NCI-H2227 treated with DMSO at 0.1 percent for 48 hours (cell line): ENCODE data around the gene ICAM4.
"Not testable (repeated sequence)": the region's sequence is repeated elsewhere in the genome, so short reads cannot be mapped to it uniquely, and the experiment has no call there.

Source experiments
- DNase-seq: peaks from one replicate; lab custom pipeline; 2025; lab: John Stamatoyannopoulos, UW

Gene ICAM4

DNA sequence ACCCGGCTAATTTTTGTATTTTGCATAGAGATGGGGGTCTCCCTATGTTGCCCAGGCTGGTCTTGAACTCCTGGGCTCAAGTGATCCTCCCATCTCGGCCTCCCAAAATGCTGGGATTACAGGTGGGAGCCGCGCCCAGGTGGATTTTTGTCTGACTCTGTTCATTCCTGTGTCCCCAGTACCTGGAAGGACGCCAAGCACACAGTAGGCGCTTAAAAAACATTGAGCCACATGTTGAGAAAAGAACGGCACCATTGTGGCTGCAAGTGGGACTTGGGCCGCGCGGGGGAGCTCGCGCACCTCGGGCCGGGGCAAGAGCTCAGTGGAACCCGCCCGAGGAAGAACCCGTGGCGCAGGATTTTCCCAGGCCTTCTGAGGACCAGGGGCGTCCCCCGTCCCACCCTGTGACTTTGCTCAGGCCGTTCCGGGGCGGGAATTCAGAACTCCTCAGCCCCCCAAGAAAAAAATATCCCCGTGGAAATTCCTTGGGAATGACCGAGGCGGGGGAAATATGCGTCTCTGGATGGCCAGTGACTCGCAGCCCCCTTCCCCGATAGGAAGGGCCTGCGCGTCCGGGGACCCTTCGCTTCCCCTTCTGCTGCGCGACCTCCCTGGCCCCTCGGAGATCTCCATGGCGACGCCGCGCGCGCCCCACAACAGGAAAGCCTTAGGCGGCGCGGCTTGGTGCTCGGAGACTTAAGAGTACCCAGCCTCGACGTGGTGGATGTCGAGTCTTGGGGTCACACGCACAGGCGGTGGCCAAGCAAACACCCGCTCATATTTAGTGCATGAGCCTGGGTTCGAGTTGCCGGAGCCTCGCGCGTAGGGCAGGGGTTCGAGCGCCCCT, 17.2 kb upstream of the ICAM4 start:
- peak; percentile 35 for DNase-seq

DNA sequence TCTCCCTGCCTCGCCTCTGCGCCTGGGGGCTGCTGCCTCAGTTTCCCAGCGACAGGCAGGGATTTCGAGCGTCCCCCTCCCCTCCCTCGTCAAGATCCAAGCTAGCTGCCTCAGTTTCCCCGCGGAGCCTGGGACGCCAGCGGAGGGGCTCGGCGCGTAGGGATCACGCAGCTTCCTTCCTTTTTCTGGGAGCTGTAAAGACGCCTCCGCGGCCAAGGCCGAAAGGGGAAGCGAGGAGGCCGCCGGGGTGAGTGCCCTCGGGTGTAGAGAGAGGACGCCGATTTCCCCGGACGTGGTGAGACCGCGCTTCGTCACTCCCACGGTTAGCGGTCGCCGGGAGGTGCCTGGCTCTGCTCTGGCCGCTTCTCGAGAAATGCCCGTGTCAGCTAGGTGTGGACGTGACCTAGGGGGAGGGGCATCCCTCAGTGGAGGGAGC, 16.6 kb upstream of the ICAM4 start:
- DNase-seq: no peak

GRCh38 chr19:10270616-10271394, 15.9 kb upstream of the ICAM4 start, which contains the start of gene ICAM1:
TSS of gene ICAM1 (plus strand) at chr19:10271120. CDS start at chr19:10271160, 40 bp downstream.
- no peak for DNase-seq

DNA sequence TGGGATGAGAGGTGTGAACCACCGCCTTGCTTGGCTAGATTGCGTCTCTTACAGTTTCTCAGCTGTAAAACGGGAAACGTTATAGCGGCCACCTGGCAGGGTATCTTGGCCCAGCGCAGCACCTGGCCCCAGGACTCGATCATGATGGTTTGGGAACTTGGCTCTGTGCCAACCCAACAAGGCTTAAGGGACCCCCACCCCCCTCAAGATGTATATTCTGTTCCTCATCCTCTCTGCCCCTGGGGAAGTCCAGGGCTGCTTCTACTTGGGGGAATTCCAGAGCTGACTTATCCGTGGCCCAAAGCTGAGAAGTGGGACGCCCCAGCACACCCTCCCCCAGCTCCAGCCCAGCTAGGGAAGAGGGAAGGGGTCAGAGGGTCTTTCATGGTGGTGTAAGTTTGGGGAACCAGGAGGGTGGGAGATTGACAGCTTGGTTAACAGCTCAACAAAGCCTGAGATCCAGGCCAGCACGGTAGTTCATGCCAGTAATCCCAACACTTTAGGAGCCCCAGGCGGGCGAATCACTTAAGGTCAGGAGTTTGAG, 15.1 kb upstream of the ICAM4 start:
- DNase-seq: no peak

DNA sequence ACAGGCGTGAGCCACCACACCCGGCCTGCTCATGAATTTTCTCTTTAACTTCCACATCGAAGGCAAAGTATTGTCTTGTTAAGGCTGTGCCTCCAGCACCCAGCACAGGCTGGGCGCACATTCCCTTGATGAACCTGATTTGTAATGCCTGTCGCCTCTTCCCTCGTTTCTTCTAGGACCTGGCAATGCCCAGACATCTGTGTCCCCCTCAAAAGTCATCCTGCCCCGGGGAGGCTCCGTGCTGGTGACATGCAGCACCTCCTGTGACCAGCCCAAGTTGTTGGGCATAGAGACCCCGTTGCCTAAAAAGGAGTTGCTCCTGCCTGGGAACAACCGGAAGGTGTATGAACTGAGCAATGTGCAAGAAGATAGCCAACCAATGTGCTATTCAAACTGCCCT, 12.2 kb upstream of the ICAM4 start:
- no peak for DNase-seq

DNA sequence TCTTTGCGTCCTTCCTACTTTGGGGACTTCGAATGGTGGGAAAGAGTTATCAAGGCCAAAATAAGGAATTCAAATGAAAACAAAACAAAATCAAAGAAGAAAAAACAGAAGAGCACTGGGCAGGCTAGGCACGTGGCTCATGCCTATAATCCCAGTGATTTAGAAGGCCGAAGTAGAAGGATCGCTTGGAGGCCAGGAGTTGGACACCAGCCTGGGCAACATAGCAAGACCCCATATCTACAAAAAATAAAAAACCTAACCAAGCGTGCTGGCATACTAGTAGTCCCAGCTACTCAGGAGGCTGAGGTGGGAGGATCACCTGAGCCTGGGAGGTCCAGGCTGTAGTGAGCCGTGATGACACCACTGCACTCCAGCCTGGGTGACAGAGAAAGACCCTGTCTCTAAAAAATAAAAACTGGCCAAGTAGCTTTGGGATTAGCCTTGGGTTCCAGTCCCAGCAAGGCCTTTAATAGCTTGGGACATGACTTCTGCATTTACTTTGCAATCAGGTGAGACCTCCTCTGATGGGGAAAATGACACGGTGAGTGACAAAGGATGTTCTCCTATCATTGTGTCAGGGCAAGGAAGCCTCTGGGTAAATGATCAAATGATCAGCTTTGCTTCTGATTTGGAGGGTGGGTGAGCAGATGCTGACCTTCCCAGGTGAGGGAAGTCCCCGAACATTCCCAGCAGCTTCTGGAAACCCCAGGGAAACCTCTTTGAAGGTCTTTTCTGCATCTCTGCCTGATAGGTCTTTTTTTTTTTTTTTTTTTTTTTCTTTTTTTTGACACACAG, 8.8 kb upstream of the ICAM4 start:
- no peak for DNase-seq

DNA sequence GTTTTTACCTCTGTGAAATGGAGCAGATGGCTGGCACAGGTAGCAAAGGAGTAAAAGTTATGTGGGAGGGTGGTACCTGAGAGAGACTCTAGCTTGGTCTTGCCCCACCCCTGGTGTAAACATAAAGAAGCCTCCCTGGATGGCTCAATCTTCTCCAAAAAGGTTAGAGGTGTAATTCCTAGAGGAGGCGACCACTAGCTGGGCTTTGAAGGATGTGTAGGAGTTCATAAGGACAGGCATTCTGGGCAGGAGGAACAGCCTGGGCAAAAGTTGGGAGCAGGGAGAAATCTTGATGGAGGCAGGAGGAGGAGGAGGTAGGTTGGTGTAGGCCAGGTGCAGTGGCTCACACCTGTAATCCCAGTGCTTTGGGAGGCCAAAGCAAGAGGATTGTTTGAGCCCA, 7.8 kb upstream of the ICAM4 start:
- no peak for DNase-seq

GRCh38 chr19:10279737-10280442, 6.9 kb upstream of the ICAM4 start:
- DNase-seq: no peak

GRCh38 chr19:10282043-10282442, 4.7 kb upstream of the ICAM4 start:
- not testable (repeated sequence) for DNase-seq

- DNase-seq: no peak
Observed at GRCh38 chr19:10283301-10284064, 3.3 kb upstream of the ICAM4 start.

DNA sequence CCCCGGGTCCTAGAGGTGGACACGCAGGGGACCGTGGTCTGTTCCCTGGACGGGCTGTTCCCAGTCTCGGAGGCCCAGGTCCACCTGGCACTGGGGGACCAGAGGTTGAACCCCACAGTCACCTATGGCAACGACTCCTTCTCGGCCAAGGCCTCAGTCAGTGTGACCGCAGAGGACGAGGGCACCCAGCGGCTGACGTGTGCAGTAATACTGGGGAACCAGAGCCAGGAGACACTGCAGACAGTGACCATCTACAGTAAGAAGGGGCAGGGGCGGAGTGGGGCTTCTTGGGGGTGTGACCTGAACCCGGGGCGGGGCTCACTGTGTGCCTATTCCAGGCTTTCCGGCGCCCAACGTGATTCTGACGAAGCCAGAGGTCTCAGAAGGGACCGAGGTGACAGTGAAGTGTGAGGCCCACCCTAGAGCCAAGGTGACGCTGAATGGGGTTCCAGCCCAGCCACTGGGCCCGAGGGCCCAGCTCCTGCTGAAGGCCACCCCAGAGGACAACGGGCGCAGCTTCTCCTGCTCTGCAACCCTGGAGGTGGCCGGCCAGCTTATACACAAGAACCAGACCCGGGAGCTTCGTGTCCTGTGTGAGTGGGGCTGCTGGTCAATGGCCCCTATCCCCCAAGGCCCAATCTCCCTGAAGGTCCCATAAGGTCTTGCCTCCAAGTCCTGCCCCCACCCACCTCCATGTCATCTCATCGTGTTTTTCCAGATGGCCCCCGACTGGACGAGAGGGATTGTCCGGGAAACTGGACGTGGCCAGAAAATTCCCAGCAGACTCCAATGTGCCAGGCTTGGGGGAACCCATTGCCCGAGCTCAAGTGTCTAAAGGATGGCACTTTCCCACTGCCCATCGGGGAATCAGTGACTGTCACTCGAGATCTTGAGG, 2.4 kb upstream of the ICAM4 start:
- DNase-seq: no peak

DNA sequence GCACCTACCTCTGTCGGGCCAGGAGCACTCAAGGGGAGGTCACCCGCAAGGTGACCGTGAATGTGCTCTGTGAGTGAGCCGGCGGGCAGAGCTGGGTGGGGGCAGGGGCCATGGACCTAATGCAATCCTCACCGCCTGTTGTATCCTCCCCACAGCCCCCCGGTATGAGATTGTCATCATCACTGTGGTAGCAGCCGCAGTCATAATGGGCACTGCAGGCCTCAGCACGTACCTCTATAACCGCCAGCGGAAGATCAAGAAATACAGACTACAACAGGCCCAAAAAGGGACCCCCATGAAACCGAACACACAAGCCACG, 1.8 kb upstream of the ICAM4 start:
- DNase-seq: no peak

DNA sequence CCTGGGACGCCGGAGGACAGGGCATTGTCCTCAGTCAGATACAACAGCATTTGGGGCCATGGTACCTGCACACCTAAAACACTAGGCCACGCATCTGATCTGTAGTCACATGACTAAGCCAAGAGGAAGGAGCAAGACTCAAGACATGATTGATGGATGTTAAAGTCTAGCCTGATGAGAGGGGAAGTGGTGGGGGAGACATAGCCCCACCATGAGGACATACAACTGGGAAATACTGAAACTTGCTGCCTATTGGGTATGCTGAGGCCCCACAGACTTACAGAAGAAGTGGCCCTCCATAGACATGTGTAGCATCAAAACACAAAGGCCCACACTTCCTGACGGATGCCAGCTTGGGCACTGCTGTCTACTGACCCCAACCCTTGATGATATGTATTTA, 1.4 kb upstream of the ICAM4 start:
- no peak for DNase-seq

- DNase-seq: peak; percentile 7
Observed at GRCh38 chr19:10288662-10289166, 2.0 kb downstream of the ICAM4 start.

DNA sequence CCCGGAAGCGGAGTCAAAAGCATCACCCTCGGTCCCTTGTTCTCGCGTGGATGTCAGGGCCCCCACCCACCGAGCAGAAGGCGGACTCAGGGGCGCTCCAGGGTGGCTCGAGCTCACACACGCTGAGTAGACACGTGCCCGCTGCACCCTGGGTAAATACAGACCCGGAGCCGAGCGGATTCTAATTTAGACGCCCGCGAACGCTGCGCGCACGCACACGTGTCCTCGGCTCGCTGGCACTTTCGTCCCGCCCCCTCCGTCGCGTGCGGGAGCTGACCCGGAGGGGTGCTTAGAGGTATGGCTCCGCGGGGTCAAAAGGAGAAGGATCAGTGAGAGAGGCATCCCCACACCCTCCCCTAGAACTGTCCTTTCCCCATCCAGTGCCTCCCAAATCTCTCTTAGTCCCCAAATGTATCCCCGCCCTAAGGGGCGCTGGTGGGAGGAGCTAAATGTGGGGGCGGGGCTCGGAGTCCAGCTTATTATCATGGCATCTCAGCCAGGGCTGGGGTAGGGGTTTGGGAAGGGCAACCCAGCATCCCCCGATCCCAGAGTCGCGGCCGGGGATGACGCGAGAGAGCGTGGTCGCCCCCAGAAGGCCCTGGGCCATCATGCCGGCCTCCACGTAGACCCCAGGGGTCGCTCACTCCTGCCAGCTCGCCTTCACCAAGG, 2.5 kb downstream of the ICAM4 start:
- DNase-seq: peak; percentile 70

DNA sequence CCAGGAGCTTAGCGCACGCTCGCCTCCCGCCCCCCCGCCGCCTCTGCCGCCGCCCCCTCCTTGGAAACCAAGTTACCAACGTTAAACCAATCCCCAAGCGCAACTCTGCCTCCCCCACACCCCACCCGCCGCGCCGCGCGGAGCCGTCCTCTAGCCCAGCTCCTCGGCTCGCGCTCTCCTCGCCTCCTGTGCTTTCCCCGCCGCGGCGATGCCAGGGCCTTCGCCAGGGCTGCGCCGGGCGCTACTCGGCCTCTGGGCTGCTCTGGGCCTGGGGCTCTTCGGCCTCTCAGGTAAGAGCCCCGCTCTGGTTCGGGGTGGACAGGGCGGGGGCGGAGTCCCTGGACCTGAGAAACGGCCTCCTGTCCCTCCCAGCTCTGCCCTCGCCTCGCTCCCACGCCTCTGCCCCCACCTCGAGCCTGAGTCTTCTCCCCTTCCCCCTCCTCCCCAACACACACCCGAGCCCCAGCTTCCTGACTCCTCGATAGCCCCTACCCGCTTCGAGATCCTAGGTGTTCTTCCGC, 3.1 kb downstream of the ICAM4 start, which contains the start of gene ICAM5:
TSS of gene ICAM5 (plus strand) at position 117 of the 521 bp plus-strand sequence. CDS start at position 209, 92 bp downstream.
- DNase-seq: no peak

GRCh38 chr19:10290357-10290875, 3.7 kb downstream of the ICAM4 start:
- no peak for DNase-seq

DNA sequence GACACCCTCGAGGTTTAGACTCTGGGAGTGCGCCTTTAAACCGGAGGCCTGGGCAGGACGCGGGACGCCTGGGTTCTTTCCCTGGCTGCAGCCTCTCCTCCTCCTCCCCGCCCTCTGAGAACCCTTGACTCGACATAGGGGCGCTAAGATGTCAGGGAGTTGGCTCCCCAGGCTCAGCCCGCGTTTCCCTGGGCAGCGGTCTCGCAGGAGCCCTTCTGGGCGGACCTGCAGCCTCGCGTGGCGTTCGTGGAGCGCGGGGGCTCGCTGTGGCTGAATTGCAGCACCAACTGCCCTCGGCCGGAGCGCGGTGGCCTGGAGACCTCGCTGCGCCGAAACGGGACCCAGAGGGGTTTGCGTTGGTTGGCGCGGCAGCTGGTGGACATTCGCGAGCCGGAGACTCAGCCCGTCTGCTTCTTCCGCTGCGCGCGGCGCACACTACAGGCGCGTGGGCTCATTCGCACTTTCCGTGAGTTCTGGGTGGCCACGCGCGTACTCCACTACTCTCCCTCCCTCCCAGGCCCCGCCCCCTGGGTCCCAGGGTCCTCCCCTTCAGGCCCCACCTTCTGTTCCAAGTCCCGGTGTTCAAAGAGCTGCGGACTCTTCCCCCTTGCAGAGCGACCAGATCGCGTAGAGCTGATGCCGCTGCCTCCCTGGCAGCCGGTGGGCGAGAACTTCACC, 4.3 kb downstream of the ICAM4 start:
- DNase-seq: no peak
